Measurements from ENCODE around the gene ANXA1.

The ANXA1 gene

GRCh38 chr9:73210886-73211666, 59.4 kb downstream of the ANXA1 start:
- Histone ChIP-seq H3K4me3 (ENCODE audit: low read length in 2 of 2) (no peak overlapping the region), H3K27me3 (ENCODE audit: control insufficient read depth in 1 of 2, insufficient read depth in 2 of 2, low read length in 2 of 2) (no peaks in the 10 kb centered on the region), H3K9me3 (ENCODE audit: control insufficient read depth in 2 of 2, low read length in 2 of 2) (no peaks in the 10 kb centered on the region), H3K27ac (ENCODE audit: low read length) (no peak overlapping the region), H3K36me3 (ENCODE audit: control insufficient read depth in 2 of 2, insufficient read depth in 2 of 2, low read length in 2 of 2) (no peaks in the 10 kb centered on the region), H3K9ac (ENCODE audit: low read length in 2 of 2) (no peak overlapping the region), H3K4me1 (ENCODE audit: control insufficient read depth, insufficient read depth, low read length) (no peaks in the 10 kb centered on the region)

- no peak overlapping the region for H3K27ac ChIP-seq (ENCODE audit: low read length)
- H3K36me3 ChIP-seq (ENCODE audit: control insufficient read depth in 2 of 2, insufficient read depth in 2 of 2, low read length in 2 of 2) = no peaks in the 10 kb centered on the region
- no peaks in the 10 kb centered on the region for H3K9me3 ChIP-seq (ENCODE audit: control insufficient read depth in 2 of 2, low read length in 2 of 2)
- H3K4me3 ChIP-seq (ENCODE audit: low read length in 2 of 2) = no peak overlapping the region
- H3K9ac ChIP-seq (ENCODE audit: low read length in 2 of 2) = no peak overlapping the region
- no peaks in the 10 kb centered on the region for H3K4me1 ChIP-seq (ENCODE audit: control insufficient read depth, insufficient read depth, low read length)
- no peaks in the 10 kb centered on the region for H3K27me3 ChIP-seq (ENCODE audit: control insufficient read depth in 1 of 2, insufficient read depth in 2 of 2, low read length in 2 of 2)
Observed at GRCh38 chr9:73213300-73213699, 61.6 kb downstream of the ANXA1 start.

GRCh38 chr9:73215249-73215648, 63.6 kb downstream of the ANXA1 start:
- Histone ChIP-seq H3K4me3 (ENCODE audit: low read length in 2 of 2) (no peak overlapping the region), H3K4me1 (ENCODE audit: control insufficient read depth, insufficient read depth, low read length) (no peaks in the 10 kb centered on the region), H3K9me3 (ENCODE audit: control insufficient read depth in 2 of 2, low read length in 2 of 2) (no peaks in the 10 kb centered on the region), H3K27me3 (ENCODE audit: control insufficient read depth in 1 of 2, insufficient read depth in 2 of 2, low read length in 2 of 2) (no peaks in the 10 kb centered on the region), H3K9ac (ENCODE audit: low read length in 2 of 2) (no peak overlapping the region), H3K27ac (ENCODE audit: low read length) (no peak overlapping the region), H3K36me3 (ENCODE audit: control insufficient read depth in 2 of 2, insufficient read depth in 2 of 2, low read length in 2 of 2) (no peaks in the 10 kb centered on the region)

GRCh38 chr9:73216100-73216499, 64.4 kb downstream of the ANXA1 start:
- Histone ChIP-seq H3K27ac (ENCODE audit: low read length) (no peak overlapping the region), H3K27me3 (ENCODE audit: control insufficient read depth in 1 of 2, insufficient read depth in 2 of 2, low read length in 2 of 2) (no peaks in the 10 kb centered on the region), H3K4me3 (ENCODE audit: low read length in 2 of 2) (no peak overlapping the region), H3K4me1 (ENCODE audit: control insufficient read depth, insufficient read depth, low read length) (no peaks in the 10 kb centered on the region), H3K36me3 (ENCODE audit: control insufficient read depth in 2 of 2, insufficient read depth in 2 of 2, low read length in 2 of 2) (no peaks in the 10 kb centered on the region), H3K9me3 (ENCODE audit: control insufficient read depth in 2 of 2, low read length in 2 of 2) (no peaks in the 10 kb centered on the region), H3K9ac (ENCODE audit: low read length in 2 of 2) (no peak overlapping the region)
